Ishikawa (cell line): ENCODE measurements around the gene KIRREL2.

Experiments
- FOXM1 ChIP-seq: IDR thresholded peaks from 2 replicates; pipeline ENCODE4 v1.6.1; 2012; ENCODE audit warnings: low read depth, borderline replicate concordance
- TF ChIP-seq, protein P1 (sequence below): IDR thresholded peaks from 2 replicates; pipeline ENCODE4 v1.6.1; 2012; ENCODE audit warnings: low read depth, mild to moderate bottlenecking
- TF ChIP-seq, protein P2 (sequence below): IDR thresholded peaks from 2 replicates; pipeline ENCODE4 v1.6.1; 2012

DNA sequence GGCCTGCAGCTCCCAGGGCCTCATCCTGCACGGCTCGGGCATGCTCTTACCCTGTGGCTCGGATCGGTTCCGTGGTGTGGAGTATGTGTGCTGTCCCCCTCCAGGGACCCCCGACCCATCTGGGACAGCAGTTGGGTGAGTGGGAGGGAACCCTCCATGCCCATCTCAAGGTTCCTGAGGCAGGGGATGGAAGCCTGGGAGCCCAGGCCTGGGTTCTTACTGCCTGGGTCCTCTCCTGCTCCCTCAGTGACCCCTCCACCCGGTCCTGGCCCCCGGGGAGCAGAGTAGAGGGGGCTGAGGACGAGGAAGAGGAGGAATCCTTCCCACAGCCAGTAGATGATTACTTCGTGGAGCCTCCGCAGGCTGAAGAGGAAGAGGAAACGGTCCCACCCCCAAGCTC is 14.9 kb downstream of the KIRREL2 start:
- TF ChIP-seq, protein P1, sequence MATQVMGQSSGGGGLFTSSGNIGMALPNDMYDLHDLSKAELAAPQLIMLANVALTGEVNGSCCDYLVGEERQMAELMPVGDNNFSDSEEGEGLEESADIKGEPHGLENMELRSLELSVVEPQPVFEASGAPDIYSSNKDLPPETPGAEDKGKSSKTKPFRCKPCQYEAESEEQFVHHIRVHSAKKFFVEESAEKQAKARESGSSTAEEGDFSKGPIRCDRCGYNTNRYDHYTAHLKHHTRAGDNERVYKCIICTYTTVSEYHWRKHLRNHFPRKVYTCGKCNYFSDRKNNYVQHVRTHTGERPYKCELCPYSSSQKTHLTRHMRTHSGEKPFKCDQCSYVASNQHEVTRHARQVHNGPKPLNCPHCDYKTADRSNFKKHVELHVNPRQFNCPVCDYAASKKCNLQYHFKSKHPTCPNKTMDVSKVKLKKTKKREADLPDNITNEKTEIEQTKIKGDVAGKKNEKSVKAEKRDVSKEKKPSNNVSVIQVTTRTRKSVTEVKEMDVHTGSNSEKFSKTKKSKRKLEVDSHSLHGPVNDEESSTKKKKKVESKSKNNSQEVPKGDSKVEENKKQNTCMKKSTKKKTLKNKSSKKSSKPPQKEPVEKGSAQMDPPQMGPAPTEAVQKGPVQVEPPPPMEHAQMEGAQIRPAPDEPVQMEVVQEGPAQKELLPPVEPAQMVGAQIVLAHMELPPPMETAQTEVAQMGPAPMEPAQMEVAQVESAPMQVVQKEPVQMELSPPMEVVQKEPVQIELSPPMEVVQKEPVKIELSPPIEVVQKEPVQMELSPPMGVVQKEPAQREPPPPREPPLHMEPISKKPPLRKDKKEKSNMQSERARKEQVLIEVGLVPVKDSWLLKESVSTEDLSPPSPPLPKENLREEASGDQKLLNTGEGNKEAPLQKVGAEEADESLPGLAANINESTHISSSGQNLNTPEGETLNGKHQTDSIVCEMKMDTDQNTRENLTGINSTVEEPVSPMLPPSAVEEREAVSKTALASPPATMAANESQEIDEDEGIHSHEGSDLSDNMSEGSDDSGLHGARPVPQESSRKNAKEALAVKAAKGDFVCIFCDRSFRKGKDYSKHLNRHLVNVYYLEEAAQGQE: no peak
- TF ChIP-seq FOXM1: no peak
- TF ChIP-seq, protein P2, sequence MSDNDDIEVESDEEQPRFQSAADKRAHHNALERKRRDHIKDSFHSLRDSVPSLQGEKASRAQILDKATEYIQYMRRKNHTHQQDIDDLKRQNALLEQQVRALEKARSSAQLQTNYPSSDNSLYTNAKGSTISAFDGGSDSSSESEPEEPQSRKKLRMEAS: no peak
